ENCODE results near the gene LCORL.
"Not testable (repeated sequence)": the region's sequence is repeated elsewhere in the genome, so short reads cannot be mapped to it uniquely, and the experiment has no call there.

Gene LCORL

DNA sequence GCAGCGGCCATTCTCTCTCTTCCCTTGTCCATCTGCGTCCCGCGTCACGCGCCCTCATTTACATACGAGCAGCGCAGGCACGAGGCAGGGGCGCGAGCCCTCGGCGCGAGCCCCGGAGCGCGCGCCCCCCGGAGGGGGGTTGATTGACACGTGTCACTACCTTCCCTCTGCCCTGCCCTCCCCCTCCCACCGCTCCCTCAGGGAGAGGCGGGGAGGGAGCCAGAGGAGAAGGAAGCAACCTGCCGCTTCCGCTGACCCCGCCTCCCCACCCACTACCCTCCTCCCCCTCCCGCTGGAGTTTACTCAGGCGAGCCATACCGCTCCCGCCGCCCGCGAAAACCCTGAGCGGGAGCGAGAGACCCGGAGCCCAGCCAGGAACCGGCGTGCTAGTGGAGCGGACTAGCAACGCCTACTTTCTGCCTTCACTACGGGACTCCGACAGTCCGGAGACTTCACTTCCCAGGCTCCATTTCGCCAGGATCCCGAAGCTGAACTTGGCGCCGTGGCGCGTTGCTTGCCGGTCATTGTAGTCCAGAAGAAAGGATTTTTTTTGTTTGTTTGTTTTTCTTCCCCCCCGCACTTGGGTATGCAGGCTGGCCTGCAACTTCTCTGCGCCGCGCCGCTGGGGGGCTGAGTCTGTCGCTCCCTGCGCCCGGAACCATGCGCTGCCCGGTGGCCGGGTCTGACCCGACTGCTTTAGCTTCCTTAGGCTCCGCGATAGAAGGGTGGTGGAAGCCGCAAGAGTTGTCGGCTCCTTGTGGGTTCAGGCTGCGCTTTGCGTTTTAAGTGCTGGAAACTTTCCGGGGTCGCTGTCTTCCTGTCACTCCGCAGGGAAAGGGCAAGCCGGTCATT, at the start of gene LCORL:
LCORL (minus strand) TSS at position 36 of the 852 bp plus-strand sequence; CDS start at position 32, 4 bp downstream.
- Mint-ChIP-seq H3K4me3 (peak within 1 kb of the TSS; percentile 95), H3K27ac (peak within 1 kb of the TSS; percentile 86), H3K4me1 (ENCODE audit: low read depth) (peaks cover 17% of the 10 kb centered on the region), H3K9me3 (no peaks in the 10 kb centered on the region), H3K36me3 (ENCODE audit: low read depth) (peaks cover 2% of the 10 kb centered on the region), H3K27me3 (ENCODE audit: low read depth) (peaks cover 63% of the 10 kb centered on the region)

- Mint-ChIP-seq H3K27me3 (ENCODE audit: low read depth) (peaks cover 47% of the 10 kb centered on the region), H3K9me3 (peaks cover 4% of the 10 kb centered on the region), H3K27ac (no peak overlapping the region), H3K4me3 (no peak overlapping the region), H3K36me3 (ENCODE audit: low read depth) (no peaks in the 10 kb centered on the region), H3K4me1 (ENCODE audit: low read depth) (no peaks in the 10 kb centered on the region)
Measured at GRCh38 chr4:18069810-18070209, 48.3 kb upstream of the LCORL start.

GRCh38 chr4:18067031-18067430, 45.5 kb upstream of the LCORL start:
- H3K27me3 Mint-ChIP-seq (ENCODE audit: low read depth): peaks cover 61% of the 10 kb centered on the region
- no peaks in the 10 kb centered on the region for H3K4me1 Mint-ChIP-seq (ENCODE audit: low read depth)
- H3K4me3 Mint-ChIP-seq: no peak overlapping the region
- peaks cover 18% of the 10 kb centered on the region for H3K9me3 Mint-ChIP-seq
- H3K36me3 Mint-ChIP-seq (ENCODE audit: low read depth): no peaks in the 10 kb centered on the region
- H3K27ac Mint-ChIP-seq: no peak overlapping the region

GRCh38 chr4:18063079-18063478, 41.5 kb upstream of the LCORL start:
- no peaks in the 10 kb centered on the region for H3K36me3 Mint-ChIP-seq (ENCODE audit: low read depth)
- peaks cover 59% of the 10 kb centered on the region for H3K27me3 Mint-ChIP-seq (ENCODE audit: low read depth)
- H3K4me1 Mint-ChIP-seq (ENCODE audit: low read depth): peaks cover 2% of the 10 kb centered on the region
- no peak overlapping the region for H3K4me3 Mint-ChIP-seq
- no peak overlapping the region for H3K27ac Mint-ChIP-seq
- H3K9me3 Mint-ChIP-seq: peaks cover 18% of the 10 kb centered on the region

DNA sequence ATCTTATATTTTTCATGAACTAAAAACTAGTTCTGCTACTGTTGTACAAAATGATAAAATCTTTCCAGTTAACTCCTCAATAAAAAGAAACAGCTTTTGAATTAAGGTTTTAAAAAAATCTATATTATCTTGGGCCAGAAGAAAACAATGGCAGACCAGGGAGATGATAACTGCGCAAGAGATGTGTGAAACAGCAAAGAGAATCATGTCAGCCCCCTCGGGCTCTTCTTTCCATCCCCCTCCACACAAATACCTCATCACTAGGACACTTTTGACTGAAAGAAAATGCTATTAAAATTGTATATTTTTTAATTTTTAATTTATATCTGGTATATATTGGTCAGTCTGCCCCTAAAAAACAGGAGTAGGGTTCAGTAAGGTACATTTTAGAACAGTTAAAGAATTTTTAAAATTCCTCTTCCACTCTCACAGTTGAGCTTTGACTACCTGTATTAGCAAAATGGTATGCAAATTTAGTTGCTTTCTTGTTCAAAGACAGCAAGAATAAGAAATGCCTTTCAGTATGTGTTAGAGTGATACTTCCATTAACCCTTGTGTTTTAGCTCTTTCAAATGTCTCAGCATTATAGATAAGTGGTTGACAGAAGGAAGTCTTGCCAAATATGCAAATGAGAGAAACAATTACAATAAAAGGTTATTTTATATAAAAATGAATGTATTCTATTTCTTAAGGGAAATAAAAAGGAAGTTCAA, 36.4 kb upstream of the LCORL start:
- Mint-ChIP-seq H3K4me1 (ENCODE audit: low read depth) (peaks cover 16% of the 10 kb centered on the region), H3K36me3 (ENCODE audit: low read depth) (no peaks in the 10 kb centered on the region), H3K9me3 (peaks cover 5% of the 10 kb centered on the region), H3K27me3 (ENCODE audit: low read depth) (peaks cover 80% of the 10 kb centered on the region), H3K4me3 (no peak overlapping the region), H3K27ac (peak overlapping the region; percentile 44)

DNA sequence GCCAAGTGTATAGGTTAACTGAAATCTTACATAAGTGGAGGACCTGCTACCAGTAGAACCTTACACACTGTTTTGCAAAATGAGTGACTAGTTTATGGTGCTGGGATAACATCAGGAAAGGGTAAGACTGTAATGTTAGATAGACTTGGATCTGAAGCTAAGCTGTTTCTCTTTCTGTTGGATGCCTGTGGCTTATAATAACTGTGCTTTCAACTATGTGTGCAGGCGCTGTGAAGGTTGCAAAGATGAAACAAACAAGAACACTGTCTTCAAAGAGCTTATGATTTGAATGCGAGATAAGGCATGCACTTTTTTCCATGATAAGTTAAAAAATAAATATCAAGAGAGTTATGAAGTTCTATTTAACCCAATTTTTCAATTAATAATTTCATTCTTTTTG, 34.5 kb upstream of the LCORL start:
- H3K9me3 Mint-ChIP-seq: no peaks in the 10 kb centered on the region
- peaks cover 69% of the 10 kb centered on the region for H3K27me3 Mint-ChIP-seq (ENCODE audit: low read depth)
- H3K4me1 Mint-ChIP-seq (ENCODE audit: low read depth): peaks cover 16% of the 10 kb centered on the region
- no peak overlapping the region for H3K4me3 Mint-ChIP-seq
- no peak overlapping the region for H3K27ac Mint-ChIP-seq
- H3K36me3 Mint-ChIP-seq (ENCODE audit: low read depth): no peaks in the 10 kb centered on the region

DNA sequence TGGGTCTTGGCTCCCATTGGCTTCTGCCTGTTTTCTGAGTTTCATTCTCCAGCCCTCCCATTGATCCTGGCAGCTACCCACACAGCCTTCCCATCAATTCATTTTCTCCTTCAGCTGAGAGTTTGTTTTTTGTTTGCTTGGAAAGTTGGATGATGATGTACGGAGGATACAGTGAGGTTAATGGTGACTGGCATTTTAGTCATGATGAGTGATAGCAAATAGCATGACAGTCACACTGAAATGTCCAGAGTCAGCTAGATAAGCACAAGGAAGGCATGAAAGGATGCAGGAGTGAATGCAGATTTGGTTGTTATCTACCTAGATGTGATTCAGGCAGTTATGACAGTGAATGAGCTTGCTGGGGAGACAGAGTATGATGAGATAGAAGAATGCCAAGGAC, 30.6 kb upstream of the LCORL start:
- no peaks in the 10 kb centered on the region for H3K9me3 Mint-ChIP-seq
- no peaks in the 10 kb centered on the region for H3K36me3 Mint-ChIP-seq (ENCODE audit: low read depth)
- peaks cover 42% of the 10 kb centered on the region for H3K27me3 Mint-ChIP-seq (ENCODE audit: low read depth)

GRCh38 chr4:18051281-18051680, 29.7 kb upstream of the LCORL start:
- H3K36me3 Mint-ChIP-seq (ENCODE audit: low read depth): no peaks in the 10 kb centered on the region
- no peaks in the 10 kb centered on the region for H3K9me3 Mint-ChIP-seq
- H3K27ac Mint-ChIP-seq: no peak overlapping the region
- H3K4me3 Mint-ChIP-seq: no peak overlapping the region
- peaks cover 36% of the 10 kb centered on the region for H3K27me3 Mint-ChIP-seq (ENCODE audit: low read depth)
- H3K4me1 Mint-ChIP-seq (ENCODE audit: low read depth): peaks cover 5% of the 10 kb centered on the region

More for the DNA sequence above, 30.6 kb upstream of the LCORL start:
- Mint-ChIP-seq H3K4me3 (no peak overlapping the region), H3K4me1 (ENCODE audit: low read depth) (peaks cover 7% of the 10 kb centered on the region), H3K27ac (no peak overlapping the region)

GRCh38 chr4:18050448-18050847, 28.9 kb upstream of the LCORL start:
- no peaks in the 10 kb centered on the region for H3K9me3 Mint-ChIP-seq
- H3K4me3 Mint-ChIP-seq: no peak overlapping the region
- H3K27ac Mint-ChIP-seq: no peak overlapping the region
- no peaks in the 10 kb centered on the region for H3K36me3 Mint-ChIP-seq (ENCODE audit: low read depth)
- H3K27me3 Mint-ChIP-seq (ENCODE audit: low read depth): peaks cover 28% of the 10 kb centered on the region
- no peaks in the 10 kb centered on the region for H3K4me1 Mint-ChIP-seq (ENCODE audit: low read depth)

DNA sequence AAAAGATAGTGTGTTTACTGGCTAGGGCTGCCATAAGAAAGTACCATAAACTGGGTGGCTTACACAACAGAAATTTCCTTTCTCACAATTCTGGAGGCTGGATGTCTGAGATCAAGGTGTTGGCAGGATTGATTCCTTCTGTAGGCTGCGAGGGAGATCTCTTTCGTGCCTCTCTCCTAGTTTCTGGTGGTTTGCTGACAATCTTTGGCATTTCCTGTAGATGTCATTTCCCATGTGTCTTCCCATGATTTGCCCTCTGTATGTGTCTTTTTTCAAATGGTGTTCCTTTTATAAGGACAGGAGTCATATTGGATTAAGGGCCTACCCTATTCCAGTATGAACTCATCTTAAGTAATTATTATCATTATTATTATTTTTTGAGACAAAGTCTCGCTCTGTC, 27.9 kb upstream of the LCORL start:
- Mint-ChIP-seq H3K4me1 (ENCODE audit: low read depth) (no peaks in the 10 kb centered on the region), H3K9me3 (no peaks in the 10 kb centered on the region), H3K27me3 (ENCODE audit: low read depth) (peaks cover 26% of the 10 kb centered on the region), H3K27ac (no peak overlapping the region), H3K4me3 (no peak overlapping the region), H3K36me3 (ENCODE audit: low read depth) (no peaks in the 10 kb centered on the region)

GRCh38 chr4:18042754-18043153, 21.2 kb upstream of the LCORL start:
- Mint-ChIP-seq H3K9me3 (no peaks in the 10 kb centered on the region), H3K4me1 (ENCODE audit: low read depth) (no peaks in the 10 kb centered on the region), H3K27ac (no peak overlapping the region), H3K36me3 (ENCODE audit: low read depth) (no peaks in the 10 kb centered on the region), H3K4me3 (no peak overlapping the region), H3K27me3 (ENCODE audit: low read depth) (peaks cover 33% of the 10 kb centered on the region)

GRCh38 chr4:18042012-18042411, 20.5 kb upstream of the LCORL start:
- Mint-ChIP-seq H3K27me3 (ENCODE audit: low read depth) (peaks cover 33% of the 10 kb centered on the region), H3K4me1 (ENCODE audit: low read depth) (no peaks in the 10 kb centered on the region)

GRCh38 chr4:18041114-18041513, 19.6 kb upstream of the LCORL start:
- Mint-ChIP-seq H3K36me3 (ENCODE audit: low read depth) (no peaks in the 10 kb centered on the region), H3K27ac (no peak overlapping the region), H3K27me3 (ENCODE audit: low read depth) (peaks cover 33% of the 10 kb centered on the region), H3K4me1 (ENCODE audit: low read depth) (no peaks in the 10 kb centered on the region), H3K4me3 (no peak overlapping the region), H3K9me3 (no peaks in the 10 kb centered on the region)

More at GRCh38 chr4:18042012-18042411, 20.5 kb upstream of the LCORL start:
- Mint-ChIP-seq H3K36me3 (ENCODE audit: low read depth) (no peaks in the 10 kb centered on the region), H3K4me3 (no peak overlapping the region), H3K9me3 (no peaks in the 10 kb centered on the region), H3K27ac (no peak overlapping the region)

DNA sequence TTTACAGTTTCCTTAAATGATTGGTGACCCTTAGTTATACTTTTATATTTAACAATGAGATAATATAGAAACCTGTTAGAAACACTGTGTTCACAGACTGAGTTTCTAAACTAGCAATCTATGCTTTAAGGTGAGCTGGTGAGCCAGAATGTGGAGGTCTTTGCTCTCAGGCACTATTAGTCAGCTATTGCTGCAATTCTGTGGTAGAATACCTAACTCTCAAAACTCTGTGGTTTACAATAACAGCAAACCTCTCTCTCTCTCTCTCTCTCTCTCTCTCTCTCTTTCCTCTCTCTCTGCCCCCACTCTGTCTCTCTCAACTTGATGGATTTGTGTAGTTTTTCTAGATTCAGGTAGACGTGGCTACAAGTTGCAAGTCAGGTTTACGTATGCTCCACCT, 17.6 kb upstream of the LCORL start:
- no peaks in the 10 kb centered on the region for H3K36me3 Mint-ChIP-seq (ENCODE audit: low read depth)
- no peaks in the 10 kb centered on the region for H3K4me1 Mint-ChIP-seq (ENCODE audit: low read depth)
- no peak overlapping the region for H3K4me3 Mint-ChIP-seq
- H3K27ac Mint-ChIP-seq: no peak overlapping the region
- H3K27me3 Mint-ChIP-seq (ENCODE audit: low read depth): peaks cover 37% of the 10 kb centered on the region
- H3K9me3 Mint-ChIP-seq: no peaks in the 10 kb centered on the region

- not testable (repeated sequence) for H3K36me3 Mint-ChIP-seq (ENCODE audit: low read depth); H3K27ac Mint-ChIP-seq; H3K4me3 Mint-ChIP-seq; H3K4me1 Mint-ChIP-seq (ENCODE audit: low read depth); H3K9me3 Mint-ChIP-seq
- H3K27me3 Mint-ChIP-seq (ENCODE audit: low read depth): peaks cover 38% of the 10 kb centered on the region
Measured at GRCh38 chr4:18036369-18036768, 14.8 kb upstream of the LCORL start.

All from T-helper 1 cell treated with Interleukin-12 subunit alpha and Interleukin-12 subunit beta and Interleukin-4 antibody, amounts not matched to agents 30 μg/mL and 1 μg/mL, for 36 hours (primary cell).